ENCODE data around the gene SNAP29. TPM values are rescaled to one million over a fixed set of nuclear protein-coding genes. Genes with fewer than 3 reads are reported as not detected.
"Not testable (repeated sequence)": the region's sequence is repeated elsewhere in the genome, so short reads cannot be mapped to it uniquely, and the experiment has no call there.

The SNAP29 gene
- 10.4 and 17.2 TPM in 2 replicates for total RNA-seq (2014; rRNA removed; shearing (Covaris generic))

DNA sequence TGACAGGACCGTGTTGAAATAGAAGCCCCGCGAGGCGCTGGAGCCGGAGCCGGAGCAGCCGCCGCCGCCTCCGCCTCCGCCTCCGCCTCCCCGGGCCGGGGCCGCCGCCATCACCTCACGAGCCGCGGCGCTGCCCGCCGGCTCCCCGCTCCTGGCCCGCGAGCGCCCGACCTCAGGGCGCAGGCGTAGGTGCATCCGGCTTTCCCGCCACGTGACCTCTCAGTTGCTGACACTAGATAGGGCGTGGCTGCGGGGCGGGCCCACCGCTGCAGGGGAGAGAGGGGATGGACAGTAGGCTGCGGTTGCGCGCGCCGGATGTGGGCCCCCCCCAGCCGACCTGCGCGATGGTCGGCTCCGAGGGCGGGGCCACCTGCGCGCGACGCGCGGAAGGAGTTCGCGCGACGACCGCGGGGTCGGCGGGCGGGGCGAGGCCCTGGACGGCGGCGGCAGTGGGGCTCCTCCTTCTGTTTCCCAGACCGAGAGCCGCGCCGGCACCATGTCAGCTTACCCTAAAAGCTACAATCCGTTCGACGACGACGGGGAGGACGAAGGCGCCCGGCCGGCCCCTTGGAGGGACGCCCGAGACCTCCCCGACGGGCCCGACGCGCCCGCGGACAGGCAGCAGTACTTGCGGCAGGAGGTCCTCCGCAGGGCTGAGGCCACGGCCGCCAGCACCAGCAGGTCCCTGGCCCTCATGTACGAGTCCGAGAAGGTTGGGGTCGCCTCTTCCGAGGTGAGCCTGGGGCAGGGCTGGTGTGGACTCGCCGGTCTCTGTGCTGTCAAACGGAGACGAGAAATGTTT, at the start of gene SNAP29, which contains the start of gene PI4KA:
SNAP29 (plus strand) TSS at position 393 of the 802 bp plus-strand sequence; CDS start at position 497, 104 bp downstream.
PI4KA (minus strand) TSS at position 197 of the 802 bp plus-strand sequence; CDS start at position 111, 86 bp downstream.
- H3K27ac ChIP-seq, result peak within 1 kb of the TSS; percentile 72
- peak within 1 kb of the TSS; percentile 95 for H3K4me3 ChIP-seq
- H3K9me3 ChIP-seq (replicated peaks), result no peaks in the 10 kb centered on the region
- H3K36me3 ChIP-seq, result peaks cover 20% of the 10 kb centered on the region
- peak; percentile 99 for DNase-seq (ENCODE audit: low read depth in 1 of 2, low spot score in 2 of 2)
- no peaks in the 10 kb centered on the region for H3K27me3 ChIP-seq (replicated peaks)
- H3K4me1 ChIP-seq (replicated peaks), result peaks cover 16% of the 10 kb centered on the region

GRCh38 chr22:20809538-20810185, 49.1 kb upstream of the SNAP29 start:
- Histone ChIP-seq H3K27me3 (replicated peaks) (no peaks in the 10 kb centered on the region), H3K36me3 (peaks cover 58% of the 10 kb centered on the region), H3K27ac (no peak overlapping the region), H3K4me3 (no peak overlapping the region), H3K4me1 (replicated peaks) (peaks cover 20% of the 10 kb centered on the region), H3K9me3 (replicated peaks) (no peaks in the 10 kb centered on the region)
- DNase-seq (ENCODE audit: low read depth in 1 of 2, low spot score in 2 of 2), result no peak

- H3K4me3 ChIP-seq, result no peak overlapping the region
- DNase-seq (ENCODE audit: low read depth in 1 of 2, low spot score in 2 of 2), result no peak
- no peaks in the 10 kb centered on the region for H3K9me3 ChIP-seq (replicated peaks)
- H3K36me3 ChIP-seq, result peaks cover 50% of the 10 kb centered on the region
- H3K27ac ChIP-seq, result no peak overlapping the region
- peaks cover 20% of the 10 kb centered on the region for H3K4me1 ChIP-seq (replicated peaks)
- no peaks in the 10 kb centered on the region for H3K27me3 ChIP-seq (replicated peaks)
These were observed 48.2 kb upstream of the SNAP29 start for GRCh38 chr22:20810645-20811044.

DNA sequence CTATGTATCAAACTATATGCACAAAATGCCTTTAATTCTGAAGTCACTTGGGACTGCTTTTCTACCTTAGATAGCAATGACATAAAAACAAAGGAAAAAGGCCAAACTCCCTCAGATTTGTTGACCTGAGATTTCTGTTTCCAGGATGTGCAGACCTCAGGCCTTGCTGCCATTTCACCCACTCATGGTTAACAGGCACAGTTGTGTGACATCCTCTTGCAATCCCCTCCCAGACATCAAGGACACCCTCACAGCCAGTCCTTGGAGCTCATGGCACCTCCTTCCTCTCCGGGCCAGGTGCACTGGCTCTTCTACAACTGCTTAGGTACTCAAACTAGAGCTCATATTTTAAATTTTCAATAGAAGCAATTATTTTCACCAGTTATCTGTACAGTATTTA, 47.6 kb upstream of the SNAP29 start:
- H3K4me1 ChIP-seq (replicated peaks), result peaks cover 15% of the 10 kb centered on the region

GRCh38 chr22:20811971-20812660, 46.7 kb upstream of the SNAP29 start:
- H3K9me3 ChIP-seq (replicated peaks), result no peaks in the 10 kb centered on the region
- H3K36me3 ChIP-seq, result peaks cover 43% of the 10 kb centered on the region
- H3K27ac ChIP-seq, result no peak overlapping the region

More for the DNA sequence above, 47.6 kb upstream of the SNAP29 start:
- Histone ChIP-seq H3K4me3 (no peak overlapping the region), H3K36me3 (peaks cover 46% of the 10 kb centered on the region), H3K9me3 (replicated peaks) (no peaks in the 10 kb centered on the region), H3K27ac (no peak overlapping the region), H3K27me3 (replicated peaks) (no peaks in the 10 kb centered on the region)
- DNase-seq (ENCODE audit: low read depth in 1 of 2, low spot score in 2 of 2), result no peak

DNA sequence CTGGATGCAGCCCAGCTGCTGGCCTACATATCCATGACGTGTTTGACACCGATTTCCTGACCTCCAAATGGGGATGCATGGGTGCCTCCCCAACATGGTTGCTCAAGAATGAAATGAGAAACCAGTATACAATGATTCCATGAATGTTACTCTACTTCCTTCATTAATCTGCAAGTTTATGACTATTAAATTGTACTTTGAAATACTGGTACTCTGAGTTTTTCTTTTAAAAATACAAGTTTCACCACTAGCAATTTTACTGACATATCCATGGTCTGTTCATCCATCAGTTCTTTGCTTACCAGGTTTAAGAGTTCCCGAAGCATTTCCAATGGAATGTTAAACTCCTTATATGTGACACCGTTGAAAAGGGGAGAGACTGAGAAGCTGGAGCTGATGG, 45.8 kb upstream of the SNAP29 start:
- Histone ChIP-seq H3K27me3 (replicated peaks) (no peaks in the 10 kb centered on the region), H3K36me3 (peaks cover 40% of the 10 kb centered on the region), H3K4me1 (replicated peaks) (no peaks in the 10 kb centered on the region), H3K4me3 (no peak overlapping the region), H3K9me3 (replicated peaks) (no peaks in the 10 kb centered on the region), H3K27ac (no peak overlapping the region)
- DNase-seq (ENCODE audit: low read depth in 1 of 2, low spot score in 2 of 2), result no peak

More at GRCh38 chr22:20811971-20812660, 46.7 kb upstream of the SNAP29 start:
- no peak for DNase-seq (ENCODE audit: low read depth in 1 of 2, low spot score in 2 of 2)
- Histone ChIP-seq H3K27me3 (replicated peaks) (no peaks in the 10 kb centered on the region), H3K4me3 (no peak overlapping the region), H3K4me1 (replicated peaks) (peaks cover 6% of the 10 kb centered on the region)

DNA sequence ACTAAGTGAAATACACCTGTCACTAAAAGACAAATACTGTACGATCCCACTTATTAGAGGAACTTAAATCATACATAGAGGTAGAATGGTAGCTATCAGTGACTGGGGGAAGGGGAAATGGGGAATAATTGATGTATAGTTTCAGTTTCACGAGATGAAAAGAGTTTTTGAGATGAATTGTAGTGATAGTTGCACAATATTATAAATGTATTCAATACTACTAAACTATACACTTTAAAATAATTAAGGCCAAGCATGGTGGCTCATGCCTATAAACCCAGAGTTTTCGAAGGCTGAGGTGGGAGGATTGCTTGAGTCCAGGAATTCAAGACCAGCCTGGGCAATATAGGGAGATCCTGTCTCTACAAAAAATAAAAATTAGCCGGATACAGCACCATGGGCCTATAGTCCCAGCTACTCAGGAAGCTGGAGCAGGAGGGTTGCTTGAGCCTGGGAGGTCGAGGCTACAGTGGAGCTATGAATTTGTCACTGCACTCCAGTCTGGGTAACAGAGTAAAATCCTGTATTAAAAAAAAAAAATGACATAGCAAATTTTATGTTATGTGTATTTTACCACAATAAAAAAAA, 44.5 kb upstream of the SNAP29 start:
- Histone ChIP-seq H3K9me3 (replicated peaks) (no peaks in the 10 kb centered on the region), H3K27ac (no peak overlapping the region), H3K4me1 (replicated peaks) (no peaks in the 10 kb centered on the region), H3K27me3 (replicated peaks) (no peaks in the 10 kb centered on the region), H3K36me3 (peaks cover 44% of the 10 kb centered on the region), H3K4me3 (no peak overlapping the region)
- DNase-seq (ENCODE audit: low read depth in 1 of 2, low spot score in 2 of 2), result no peak

GRCh38 chr22:20815477-20816050, 43.2 kb upstream of the SNAP29 start:
- H3K4me3 ChIP-seq, result no peak overlapping the region
- H3K27ac ChIP-seq, result no peak overlapping the region
- H3K9me3 ChIP-seq (replicated peaks), result no peaks in the 10 kb centered on the region
- H3K27me3 ChIP-seq (replicated peaks), result no peaks in the 10 kb centered on the region
- H3K4me1 ChIP-seq (replicated peaks), result no peaks in the 10 kb centered on the region
- no peak for DNase-seq (ENCODE audit: low read depth in 1 of 2, low spot score in 2 of 2)
- H3K36me3 ChIP-seq, result peaks cover 50% of the 10 kb centered on the region

DNA sequence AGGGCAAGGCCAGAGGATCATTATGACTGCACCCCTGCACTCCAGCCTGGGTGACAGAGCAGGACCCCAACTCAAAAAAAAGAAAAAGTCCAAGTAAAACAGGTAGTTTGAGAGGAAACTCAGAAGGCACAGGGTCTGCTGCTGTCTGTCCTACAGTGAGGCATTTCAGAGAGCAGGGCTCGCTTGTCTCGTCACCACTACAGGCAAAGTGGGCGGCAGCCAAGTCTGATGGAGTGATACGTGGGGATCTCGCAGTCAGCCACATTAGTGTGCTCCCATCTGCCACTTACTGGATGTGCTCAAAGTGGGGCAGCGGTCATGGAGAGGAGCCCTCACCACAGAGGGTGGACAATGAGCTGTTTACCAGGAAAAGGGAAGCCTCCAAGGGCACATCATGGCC, 42.2 kb upstream of the SNAP29 start:
- no peaks in the 10 kb centered on the region for H3K4me1 ChIP-seq (replicated peaks)
- no peak overlapping the region for H3K27ac ChIP-seq
- H3K27me3 ChIP-seq (replicated peaks), result no peaks in the 10 kb centered on the region
- H3K36me3 ChIP-seq, result peaks cover 48% of the 10 kb centered on the region
- no peak for DNase-seq (ENCODE audit: low read depth in 1 of 2, low spot score in 2 of 2)
- no peak overlapping the region for H3K4me3 ChIP-seq
- no peaks in the 10 kb centered on the region for H3K9me3 ChIP-seq (replicated peaks)

DNA sequence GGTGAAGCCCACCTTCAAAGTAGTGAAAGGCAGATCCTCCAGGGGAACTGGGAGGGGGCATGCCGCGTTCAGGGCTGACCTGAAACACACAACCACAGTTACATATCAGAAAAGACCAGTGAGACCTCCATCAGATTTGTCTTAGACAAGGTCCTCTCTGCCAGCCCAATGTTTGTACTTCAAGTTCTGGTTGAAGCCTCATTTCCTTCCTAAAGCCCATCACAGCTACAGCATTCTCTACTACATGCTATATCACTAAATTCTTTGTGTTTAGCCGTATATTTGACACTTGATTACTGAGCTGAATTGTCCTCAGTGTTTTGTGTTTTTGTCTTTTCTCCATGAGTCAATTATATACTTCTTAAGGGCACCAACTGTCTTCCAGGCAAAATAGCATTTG, 40.3 kb upstream of the SNAP29 start:
- Histone ChIP-seq H3K27ac (no peak overlapping the region), H3K9me3 (replicated peaks) (no peaks in the 10 kb centered on the region), H3K27me3 (replicated peaks) (no peaks in the 10 kb centered on the region), H3K4me3 (no peak overlapping the region), H3K4me1 (replicated peaks) (no peaks in the 10 kb centered on the region), H3K36me3 (peaks cover 48% of the 10 kb centered on the region)
- DNase-seq (ENCODE audit: low read depth in 1 of 2, low spot score in 2 of 2), result no peak

DNA sequence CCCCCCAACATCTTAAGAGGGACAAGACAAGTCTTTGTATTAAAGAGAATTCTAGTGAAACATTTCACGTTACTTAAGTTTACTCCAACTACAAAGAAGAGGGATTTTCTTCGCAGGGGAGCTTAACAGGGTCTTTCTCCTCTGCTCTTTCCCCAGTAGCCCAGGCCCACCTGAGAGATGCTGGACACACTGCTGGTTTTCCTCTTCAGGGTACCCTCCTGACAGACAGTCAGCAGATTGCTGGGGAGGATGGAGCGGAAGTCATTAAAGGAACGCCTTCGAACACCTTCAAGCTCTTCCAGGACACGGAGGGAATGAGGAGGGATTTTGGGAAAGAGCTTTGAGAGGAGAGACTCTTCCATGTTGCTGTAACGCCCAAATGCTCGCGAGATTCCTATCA, 39.3 kb upstream of the SNAP29 start:
- no peaks in the 10 kb centered on the region for H3K27me3 ChIP-seq (replicated peaks)
- no peaks in the 10 kb centered on the region for H3K9me3 ChIP-seq (replicated peaks)
- DNase-seq (ENCODE audit: low read depth in 1 of 2, low spot score in 2 of 2), result no peak
- H3K27ac ChIP-seq, result no peak overlapping the region
- H3K4me1 ChIP-seq (replicated peaks), result no peaks in the 10 kb centered on the region
- no peak overlapping the region for H3K4me3 ChIP-seq
- H3K36me3 ChIP-seq, result peaks cover 51% of the 10 kb centered on the region

DNA sequence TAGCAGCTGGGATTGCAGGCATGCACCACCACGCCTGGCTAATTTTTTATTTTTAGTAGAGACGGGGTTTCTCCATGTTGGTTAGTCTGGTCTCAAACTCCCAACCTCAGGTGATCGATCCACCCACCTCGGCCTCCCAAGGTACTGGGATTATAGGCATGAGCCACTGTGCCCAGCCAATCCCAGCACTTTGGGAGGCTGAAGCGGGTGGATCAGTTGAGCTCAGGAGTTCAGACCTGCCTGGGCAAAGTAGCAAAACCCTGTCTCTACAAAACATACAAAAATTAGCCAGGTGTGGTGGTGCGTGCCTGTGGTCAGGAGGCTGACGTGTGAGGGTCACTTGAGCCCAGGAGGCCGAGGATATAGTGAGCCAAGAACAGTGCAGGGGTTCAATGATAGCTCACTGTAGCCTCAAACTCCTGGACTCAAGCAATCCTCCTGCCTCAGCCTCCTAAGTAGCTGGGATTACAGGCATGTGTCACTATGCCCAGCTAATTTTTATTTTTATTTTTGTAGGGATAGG, 37.0 kb upstream of the SNAP29 start:
- not testable (repeated sequence) for DNase-seq (ENCODE audit: low read depth in 1 of 2, low spot score in 2 of 2); H3K4me1 ChIP-seq (replicated peaks); H3K4me3 ChIP-seq; H3K27me3 ChIP-seq (replicated peaks); H3K9me3 ChIP-seq (replicated peaks); H3K27ac ChIP-seq
- H3K36me3 ChIP-seq, result peaks cover 53% of the 10 kb centered on the region

DNA sequence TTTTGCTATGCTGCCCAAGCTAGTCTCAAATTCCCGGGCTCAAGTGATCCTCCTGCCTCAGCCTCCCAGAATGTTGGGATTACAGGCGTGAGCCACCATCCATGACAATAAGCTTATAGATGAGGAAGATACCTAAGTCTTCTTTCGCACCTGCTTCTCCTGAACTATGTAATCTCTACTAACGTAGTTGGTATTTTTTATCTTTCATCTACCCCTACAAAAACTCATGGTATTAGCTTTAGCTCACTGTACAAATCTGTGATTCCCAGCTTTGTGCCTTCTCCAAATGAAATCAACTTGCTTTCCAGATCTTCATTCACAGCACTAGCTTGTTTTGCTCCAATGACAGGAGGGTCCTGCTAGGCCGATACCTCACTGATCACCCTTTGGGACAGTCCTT, 36.6 kb upstream of the SNAP29 start:
- H3K4me1 ChIP-seq (replicated peaks), result no peaks in the 10 kb centered on the region
- H3K27me3 ChIP-seq (replicated peaks), result no peaks in the 10 kb centered on the region
- DNase-seq (ENCODE audit: low read depth in 1 of 2, low spot score in 2 of 2), result no peak
- no peak overlapping the region for H3K27ac ChIP-seq
- H3K9me3 ChIP-seq (replicated peaks), result no peaks in the 10 kb centered on the region
- H3K36me3 ChIP-seq, result peaks cover 48% of the 10 kb centered on the region
- H3K4me3 ChIP-seq, result no peak overlapping the region
